Upper lobe of left lung (tissue), 4 donors: ENCODE measurements around the gene SIDT2.

Experiments used
- EP300 ChIP-seq, 4 donors: sonication (generic); formaldehyde crosslinking; IDR thresholded peaks; one replicate each; pipeline ENCODE4 v1.5.1; 2017; ENCODE audit warnings: antibody characterized with exemption in 4 of 4, control low read depth in 2 of 4
- TF ChIP-seq, protein P1 (sequence below), 6 experiments: fragments of 450-650 bp in 4 of 6; fragments of 200-600 bp in 2 of 6; sonication (generic) in 2 of 6; IDR thresholded peaks; one replicate each; pipeline ENCODE4 v1.5.1; 2016 to 2019; ENCODE audit warnings: antibody characterized with exemption in 6 of 6

DNA sequence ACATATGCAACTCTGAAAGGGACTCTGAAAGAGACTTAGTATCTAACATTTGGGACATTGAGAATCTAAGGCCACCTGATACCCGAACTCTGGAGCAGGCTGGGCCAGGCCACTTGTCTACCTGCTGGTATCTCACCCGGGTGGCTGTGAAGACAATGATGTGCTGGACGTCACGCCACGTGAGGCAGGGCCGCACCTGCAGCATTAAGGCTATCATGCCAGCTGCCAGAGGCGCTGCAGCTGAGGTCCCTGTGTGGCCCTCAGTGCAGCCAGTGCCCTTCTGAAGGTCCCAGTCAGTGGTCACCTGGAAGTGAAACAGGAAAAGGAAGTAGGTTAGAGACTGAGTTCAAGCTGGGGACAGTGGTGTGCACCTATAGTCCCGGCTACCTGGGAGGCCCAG, 40.9 kb downstream of the SIDT2 start:
- TF ChIP-seq, protein P1, sequence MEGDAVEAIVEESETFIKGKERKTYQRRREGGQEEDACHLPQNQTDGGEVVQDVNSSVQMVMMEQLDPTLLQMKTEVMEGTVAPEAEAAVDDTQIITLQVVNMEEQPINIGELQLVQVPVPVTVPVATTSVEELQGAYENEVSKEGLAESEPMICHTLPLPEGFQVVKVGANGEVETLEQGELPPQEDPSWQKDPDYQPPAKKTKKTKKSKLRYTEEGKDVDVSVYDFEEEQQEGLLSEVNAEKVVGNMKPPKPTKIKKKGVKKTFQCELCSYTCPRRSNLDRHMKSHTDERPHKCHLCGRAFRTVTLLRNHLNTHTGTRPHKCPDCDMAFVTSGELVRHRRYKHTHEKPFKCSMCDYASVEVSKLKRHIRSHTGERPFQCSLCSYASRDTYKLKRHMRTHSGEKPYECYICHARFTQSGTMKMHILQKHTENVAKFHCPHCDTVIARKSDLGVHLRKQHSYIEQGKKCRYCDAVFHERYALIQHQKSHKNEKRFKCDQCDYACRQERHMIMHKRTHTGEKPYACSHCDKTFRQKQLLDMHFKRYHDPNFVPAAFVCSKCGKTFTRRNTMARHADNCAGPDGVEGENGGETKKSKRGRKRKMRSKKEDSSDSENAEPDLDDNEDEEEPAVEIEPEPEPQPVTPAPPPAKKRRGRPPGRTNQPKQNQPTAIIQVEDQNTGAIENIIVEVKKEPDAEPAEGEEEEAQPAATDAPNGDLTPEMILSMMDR (IDR thresholded peaks at IDR 0.05) = no peak
- no peak for TF ChIP-seq EP300 (IDR thresholded peaks at IDR 0.05)
